ELR (cell line): ENCODE data around the gene PHLDA2.

ENCODE experiments used
- DNase-seq: peaks from one replicate; pipeline ENCODE4 v3.0.0-alpha.2; 2015; ENCODE audit warnings: low read depth

PHLDA2 gene, protein sequence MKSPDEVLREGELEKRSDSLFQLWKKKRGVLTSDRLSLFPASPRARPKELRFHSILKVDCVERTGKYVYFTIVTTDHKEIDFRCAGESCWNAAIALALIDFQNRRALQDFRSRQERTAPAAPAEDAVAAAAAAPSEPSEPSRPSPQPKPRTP

DNA sequence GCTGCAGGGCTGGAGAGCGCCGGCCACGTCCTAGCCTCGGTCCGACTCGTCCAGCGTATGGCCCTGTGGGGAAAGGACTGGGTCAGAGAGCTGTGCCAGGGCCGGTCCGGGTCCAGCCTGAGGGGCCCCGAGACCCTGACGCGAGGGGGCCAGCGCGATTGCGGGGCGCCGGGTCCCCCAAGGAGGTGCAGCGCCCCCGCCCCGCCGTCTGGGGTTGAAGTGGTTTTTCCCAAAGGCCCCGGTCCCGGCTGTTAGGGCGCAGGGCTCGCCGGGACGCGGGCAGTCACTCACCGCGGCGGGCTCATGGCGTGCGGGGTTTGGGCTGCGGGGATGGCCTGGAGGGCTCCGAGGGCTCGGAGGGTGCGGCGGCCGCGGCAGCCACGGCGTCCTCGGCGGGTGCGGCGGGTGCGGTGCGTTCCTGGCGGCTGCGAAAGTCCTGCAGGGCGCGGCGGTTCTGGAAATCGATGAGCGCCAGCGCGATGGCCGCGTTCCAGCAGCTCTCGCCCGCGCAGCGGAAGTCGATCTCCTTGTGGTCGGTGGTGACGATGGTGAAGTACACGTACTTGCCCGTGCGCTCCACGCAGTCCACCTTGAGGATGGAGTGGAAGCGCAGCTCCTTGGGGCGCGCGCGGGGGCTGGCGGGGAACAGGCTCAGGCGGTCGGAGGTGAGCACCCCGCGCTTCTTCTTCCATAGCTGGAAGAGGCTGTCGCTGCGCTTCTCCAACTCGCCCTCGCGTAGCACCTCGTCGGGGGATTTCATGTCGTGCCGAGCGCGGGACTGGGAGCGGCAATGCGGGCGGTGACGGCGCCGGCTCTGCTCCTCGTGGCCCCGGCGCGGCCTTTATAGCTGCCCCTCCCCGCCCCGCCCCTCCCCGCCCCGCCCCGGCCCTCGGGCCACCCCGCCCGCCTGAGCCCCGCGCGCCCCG, at the start of gene PHLDA2:
PHLDA2 (minus strand) TSS at position 816 of the 926 bp plus-strand sequence; CDS start at position 760, 56 bp downstream.
- DNase-seq = peak; percentile 87

DNA sequence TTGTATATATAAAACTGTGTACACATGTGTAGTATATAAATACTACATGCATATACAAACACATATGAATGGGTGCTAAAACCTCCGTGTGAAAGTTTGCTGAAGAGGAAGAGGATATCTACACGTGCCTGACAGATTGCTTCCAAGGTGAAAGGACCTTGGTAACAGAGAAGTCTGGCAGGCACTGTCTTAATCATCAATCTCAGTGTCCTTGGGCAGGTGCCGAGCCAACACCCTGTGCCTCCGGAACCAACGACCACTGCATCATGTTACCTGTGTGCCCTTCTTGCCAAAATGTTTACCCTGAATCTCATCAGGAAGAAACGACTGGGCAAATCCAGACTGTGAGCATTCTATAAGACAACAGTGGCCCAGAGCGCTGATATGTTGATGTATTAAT, 47.9 kb upstream of the PHLDA2 start:
- DNase-seq = no peak

DNA sequence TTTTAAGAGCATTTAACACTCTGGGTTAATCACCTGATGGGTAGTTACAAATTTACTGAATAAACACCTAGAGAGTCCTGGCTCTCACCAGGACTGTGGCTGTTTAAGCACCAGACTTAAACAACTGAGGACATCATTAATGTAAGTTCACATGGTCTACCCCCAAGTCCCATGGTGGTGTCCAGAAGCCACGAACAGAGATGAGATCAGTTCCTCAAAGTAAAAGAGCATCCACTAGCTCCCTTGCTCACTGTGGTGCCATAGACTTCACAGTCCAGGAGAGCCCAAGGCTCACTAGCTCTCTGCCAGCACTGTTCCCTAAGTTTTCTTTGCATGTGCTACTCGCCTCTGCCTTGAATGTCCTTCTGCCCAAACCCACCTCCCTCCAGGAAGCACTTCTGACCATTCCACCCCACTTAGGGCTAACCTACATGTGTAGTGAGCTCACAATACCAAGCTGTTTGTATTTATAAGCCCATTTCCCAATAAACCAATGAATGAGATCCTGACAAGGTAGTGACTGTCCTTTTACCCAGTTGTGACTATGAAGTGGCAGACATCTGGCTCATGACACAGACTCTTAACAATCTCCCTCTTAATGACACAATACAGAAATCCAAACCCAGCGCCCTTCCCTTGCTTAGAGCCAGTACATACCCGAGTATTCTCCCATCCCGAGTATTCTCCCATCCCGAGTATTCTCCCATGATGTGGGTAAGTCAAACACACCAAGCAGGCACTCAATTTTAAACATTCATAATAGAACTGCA, 47.3 kb upstream of the PHLDA2 start:
- no peak for DNase-seq

DNA sequence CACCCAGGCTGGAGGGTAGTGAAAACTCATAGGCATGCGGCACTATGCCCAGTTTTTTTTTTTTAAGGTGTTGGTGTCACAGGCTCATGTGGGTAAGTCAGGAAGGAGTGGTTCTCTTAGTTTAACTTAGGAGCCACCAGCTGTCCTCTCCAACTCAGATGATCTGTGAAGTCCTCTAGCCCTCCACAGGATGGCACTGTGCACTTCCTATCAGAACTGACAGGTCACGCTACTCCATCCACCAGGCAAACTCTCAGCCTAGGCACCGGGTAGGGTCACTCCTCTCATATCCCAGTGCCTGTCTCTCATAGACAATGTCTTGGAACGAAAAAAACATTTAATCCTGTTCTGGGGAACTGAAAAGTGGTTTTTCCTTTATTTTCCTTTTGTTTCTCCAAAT, 46.4 kb upstream of the PHLDA2 start:
- DNase-seq = peak; percentile 52

DNA sequence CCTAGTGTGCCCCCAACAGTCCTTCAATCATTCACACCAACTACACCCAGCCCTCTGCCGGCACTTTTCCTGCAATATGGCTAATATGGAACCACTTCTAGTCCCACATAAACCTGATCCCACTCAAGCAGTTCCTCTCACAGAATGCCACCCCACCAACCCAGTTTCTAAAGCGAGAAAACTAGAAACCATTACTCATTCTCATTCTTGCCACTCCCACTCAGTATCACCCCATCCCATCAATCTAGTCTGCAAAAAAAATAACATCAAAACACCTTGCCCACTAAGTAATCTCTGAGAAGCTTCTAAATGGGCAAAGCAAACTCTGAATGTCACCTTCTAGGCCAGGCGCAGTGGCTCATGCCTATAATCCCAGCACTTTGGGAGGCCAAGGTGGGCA, 45.1 kb upstream of the PHLDA2 start:
- no peak for DNase-seq

DNA sequence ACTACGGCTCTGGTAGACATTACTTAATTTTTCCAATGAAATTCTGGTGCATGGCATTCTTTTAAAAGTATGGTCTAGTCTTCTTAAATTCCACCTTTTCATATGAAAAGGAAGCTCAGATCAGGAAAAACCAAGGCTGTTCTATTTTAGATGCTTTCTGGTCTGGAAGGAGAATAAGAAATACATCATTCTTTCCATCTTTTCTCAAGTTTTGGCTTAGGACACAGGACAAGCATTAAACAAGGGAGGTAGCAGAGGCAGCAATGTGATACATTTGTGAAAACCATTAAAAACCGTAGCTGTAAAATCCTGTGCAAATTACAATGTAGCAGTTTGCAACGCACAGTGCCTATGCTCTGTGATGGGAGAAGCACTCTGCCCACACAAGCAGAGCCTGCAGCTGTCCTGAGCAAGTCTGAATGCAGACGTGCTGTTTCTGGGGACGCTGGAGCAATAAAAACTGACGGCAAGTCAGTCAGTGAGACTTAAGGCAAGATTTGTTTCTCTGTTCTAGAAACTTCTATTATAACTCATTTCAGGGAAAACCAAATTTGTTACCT, 39.2 kb upstream of the PHLDA2 start:
- DNase-seq = no peak

DNA sequence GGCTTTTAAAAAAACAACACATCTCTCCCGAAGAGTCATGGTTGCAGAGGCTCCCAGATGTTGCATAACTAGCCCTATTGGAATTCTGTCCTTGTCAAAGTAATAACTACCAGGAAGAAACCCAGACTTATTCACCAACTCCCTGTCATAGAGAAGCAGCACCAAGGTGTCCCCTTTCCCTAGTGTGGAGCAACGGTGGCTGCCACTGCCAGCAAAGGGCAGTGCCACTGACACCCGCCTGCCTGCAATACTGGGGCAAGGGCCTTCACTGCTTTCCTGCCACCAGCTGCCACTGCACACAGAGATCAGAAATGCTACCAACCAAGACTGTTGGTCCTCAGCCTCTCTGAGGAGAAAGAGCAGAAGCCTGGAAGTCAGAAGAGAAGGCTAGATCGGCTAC, 35.6 kb upstream of the PHLDA2 start:
- DNase-seq = no peak

DNA sequence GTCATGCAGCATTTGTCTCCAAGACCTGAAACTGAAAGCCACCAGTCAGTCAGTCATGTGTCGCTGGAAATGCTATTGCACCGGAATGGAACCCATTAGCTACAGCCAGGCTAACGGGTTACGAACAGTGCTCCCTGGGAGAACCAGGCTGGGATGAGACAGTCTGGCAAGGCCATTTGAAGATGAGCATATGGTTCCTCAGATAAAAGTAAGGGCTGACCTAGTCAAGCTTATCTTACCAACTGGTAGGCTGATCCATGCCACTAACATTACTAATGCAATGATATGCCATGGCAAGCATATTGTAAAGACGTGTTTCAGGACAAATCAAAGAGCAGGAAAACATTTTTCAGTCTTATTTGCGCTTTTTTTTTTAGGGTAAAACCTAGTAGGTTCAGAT, 34.5 kb upstream of the PHLDA2 start:
- DNase-seq = no peak

DNA sequence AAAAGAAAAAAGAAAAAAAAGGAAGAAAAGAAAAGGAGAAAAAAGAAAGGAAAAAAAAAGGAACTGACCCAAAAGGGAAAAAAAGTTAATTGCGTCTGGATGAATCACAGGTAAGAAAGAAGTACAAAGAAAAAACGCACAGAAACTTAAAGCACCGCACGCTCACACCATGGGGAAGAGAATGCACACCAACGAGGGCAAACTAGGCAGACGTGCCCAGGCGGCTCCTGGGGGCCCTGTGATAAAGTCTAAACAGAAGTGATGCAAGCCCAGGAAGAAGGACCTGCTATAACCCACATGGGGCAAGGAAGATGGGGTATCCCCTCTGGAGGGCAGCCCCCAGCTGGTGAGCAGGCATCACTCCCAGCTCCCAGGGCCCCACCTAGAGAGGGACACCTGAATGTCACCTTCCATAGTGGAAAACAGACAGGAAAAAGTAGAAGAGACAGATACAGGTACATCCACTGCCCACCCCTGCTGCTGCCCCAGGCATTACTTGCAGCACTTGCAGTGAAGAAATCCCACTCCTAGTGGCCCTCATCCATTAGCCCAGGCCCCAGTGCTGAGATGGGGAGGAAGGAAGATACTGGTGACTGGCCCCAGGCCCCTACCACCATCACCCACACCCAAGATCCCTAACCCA, 34.0 kb upstream of the PHLDA2 start:
- no peak for DNase-seq

DNA sequence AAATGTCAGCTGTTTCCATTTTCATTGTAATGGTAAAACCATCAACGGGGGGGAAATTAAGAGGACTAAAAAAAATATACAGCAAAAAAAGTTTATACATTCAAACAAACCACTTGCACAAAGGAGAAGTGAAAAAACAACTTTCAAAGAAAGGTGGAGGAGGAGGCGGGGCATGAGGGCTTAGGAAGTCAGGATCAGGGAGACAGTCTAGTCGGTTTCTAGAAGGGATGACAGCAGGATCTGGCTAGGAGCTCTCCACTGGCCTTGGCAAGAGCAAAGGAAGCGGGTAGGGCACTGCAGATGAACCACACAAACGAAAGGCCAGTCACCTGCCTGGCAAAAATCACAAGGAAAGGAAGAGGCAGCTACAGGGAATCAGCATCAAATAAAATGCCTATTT, 31.9 kb upstream of the PHLDA2 start:
- DNase-seq = no peak

DNA sequence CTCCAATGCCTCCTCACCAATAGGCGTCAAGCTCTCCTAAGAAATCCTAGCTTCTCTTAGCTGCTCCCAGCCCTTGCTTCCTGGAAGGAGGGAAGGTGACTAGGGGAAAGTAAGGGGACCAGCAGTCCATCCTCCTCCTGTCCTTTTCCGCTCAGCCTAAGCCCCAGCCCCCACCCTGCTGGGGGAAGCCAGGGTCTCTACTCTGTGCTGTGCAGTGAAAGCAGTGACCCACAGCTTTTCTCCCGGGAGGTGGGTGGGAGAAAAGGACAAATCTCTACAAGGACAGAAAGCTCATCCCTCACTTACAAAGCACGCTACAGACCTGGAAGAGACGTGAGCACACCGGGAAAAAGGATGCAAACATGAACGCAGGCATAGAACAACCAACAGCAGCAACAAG, 30.9 kb upstream of the PHLDA2 start:
- DNase-seq = no peak

DNA sequence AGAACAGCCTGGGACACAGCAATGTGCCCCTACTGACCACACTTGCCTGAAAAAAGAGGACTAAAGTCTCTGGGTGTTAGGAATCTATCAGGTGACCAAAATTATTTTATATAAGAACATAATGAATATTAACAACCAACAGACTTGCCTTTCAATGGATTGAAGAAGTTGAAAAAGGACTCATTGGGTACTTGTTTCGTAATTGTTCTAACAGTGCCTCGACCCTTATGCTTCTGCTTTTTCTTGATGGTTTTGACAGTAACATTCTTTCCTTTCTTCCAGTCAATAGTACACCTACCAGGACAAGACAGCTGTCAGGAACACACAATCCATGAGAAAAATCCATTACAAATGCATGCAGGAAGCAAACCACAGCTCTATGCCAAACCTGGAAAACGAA, 29.0 kb upstream of the PHLDA2 start:
- no peak for DNase-seq

DNA sequence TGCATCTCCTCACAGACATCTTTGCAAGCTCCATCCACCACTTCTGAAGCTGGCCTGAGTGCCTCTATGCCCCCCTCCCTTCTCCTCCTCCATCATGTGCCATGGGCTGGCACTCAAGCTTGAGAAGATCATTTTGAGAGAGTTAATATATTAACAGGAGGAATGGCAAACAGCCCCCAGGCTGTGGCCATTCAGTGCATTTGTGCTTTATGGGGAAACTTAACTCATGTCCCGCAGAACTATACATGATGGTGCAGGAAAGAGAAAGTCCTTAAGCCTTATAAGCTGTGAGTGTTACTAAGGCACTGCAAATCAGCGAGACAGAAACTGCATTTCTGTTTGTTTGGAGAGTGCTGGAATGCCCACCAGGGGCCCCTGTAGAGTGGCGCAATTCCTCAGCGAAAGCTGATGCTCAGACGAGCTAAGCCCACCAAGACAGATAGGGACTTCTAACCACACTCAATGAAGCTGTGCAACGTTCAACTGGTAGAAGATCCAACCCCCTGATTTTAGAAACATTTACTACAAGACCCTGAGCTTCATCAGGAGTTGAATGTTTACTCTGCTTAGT, 26.8 kb upstream of the PHLDA2 start:
- DNase-seq = no peak

DNA sequence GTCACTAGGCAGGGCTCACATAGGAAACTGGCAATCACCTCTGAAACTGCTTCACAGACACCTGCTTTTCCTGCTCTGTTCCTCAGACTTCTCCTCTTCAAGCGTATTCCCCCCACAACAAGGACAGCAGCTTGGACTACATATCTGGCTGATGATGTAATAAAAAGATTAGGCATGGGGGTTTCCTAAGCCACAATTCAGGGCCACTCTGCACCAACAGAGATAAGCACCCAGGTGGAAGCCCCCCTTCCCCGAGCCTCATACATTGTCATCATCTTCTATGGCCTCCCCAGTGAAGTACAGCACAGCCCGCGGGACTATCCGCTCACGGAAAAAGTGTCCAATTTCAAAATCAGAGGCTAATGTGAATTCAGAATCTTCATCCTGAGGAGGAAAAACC, 25.0 kb upstream of the PHLDA2 start:
- no peak for DNase-seq

DNA sequence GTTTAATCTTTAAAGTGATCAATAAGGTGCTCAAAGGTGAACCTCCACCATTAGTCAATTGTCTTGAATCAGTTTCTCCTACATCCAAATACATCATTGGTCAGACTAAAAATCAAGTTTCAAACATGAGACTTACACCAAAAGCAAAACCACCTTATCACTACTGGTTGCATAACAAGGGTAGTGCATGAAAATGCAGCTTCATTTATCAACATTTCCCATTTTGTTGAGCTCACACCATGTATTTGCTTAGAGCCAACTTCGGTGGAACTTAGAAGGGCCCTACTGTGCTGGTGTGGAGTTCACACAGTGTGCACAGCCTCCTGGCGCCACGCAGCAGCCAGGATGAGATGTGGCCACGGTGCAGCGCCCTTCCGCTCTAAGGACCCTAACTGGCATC, 23.1 kb upstream of the PHLDA2 start:
- no peak for DNase-seq

DNA sequence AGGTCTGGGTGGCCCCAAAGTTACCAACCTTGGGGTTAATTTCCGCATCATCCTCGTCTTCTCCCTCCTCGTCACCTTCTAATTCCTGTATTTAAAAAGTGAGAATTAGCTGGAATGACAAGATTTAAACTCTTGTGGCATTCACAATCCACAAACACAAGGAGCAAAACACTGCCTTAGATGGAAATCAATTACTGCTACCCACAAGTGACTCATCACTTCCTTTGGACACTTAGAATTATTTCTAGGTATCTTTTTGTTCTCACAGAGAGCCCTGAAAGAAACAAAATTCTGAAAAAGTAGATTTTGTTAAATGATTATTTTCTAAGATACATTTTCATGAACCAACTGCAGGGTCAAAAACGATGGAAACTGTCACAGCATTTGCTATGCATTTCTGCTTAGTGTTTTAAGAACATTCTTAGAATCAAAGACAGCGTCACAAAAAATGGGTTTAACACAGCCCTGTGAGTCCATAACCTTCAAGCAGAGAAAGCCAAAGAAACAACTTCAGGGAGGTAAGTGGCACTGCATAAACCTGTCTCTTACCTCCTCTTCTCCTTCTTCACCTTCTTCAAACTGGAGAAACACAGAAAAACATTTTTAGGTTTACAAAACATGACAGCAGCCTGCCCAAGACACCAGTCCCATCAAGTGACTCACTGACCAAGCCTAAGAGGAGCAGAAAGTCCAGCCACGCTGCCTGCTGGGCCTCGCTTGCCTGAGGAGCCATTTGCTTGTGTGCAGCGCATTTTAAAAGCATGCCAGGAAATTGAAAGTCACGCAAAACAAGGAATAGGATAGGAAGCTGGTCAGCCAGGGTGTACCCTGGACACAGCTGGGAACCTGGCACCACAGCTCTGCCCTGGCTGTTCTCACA, 22.3 kb upstream of the PHLDA2 start:
- DNase-seq = peak; percentile 89

DNA sequence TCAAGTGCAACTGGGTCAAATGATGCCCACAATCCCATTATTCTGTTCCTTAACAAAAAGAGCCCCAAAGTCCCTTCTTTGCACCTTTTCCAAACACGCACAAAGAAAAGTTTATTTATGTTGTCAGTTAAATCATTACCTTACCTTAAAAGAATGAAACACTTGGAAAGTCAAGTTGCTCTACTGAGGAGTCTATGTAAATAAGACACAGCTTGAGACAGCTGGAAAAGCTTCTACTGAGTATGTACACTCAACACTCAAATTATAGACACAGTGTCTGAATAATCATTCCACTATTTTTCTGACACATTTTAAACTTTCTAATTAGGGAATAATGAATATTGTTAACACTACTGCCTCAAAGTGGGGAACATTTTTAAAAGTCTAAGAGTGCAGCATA, 21.6 kb upstream of the PHLDA2 start:
- DNase-seq = no peak

DNA sequence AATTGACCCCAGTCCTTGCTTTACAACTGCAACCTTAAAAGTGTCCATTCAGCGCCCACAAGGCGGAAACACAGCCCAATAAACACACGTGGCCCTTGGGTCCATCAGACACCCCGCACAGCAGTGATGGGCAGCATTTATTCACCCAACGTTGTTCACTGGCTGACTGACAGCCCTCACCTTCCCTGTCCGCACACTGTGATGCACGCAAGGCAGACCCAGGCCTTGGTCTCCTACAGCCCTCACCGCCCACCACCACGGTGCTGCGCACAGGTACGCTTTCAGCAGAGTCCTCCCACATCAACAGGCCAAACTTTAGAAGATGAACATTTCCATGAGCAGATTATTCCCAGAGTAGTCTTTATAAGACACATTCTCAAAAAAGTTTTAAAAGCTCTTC, 20.7 kb upstream of the PHLDA2 start:
- no peak for DNase-seq

DNA sequence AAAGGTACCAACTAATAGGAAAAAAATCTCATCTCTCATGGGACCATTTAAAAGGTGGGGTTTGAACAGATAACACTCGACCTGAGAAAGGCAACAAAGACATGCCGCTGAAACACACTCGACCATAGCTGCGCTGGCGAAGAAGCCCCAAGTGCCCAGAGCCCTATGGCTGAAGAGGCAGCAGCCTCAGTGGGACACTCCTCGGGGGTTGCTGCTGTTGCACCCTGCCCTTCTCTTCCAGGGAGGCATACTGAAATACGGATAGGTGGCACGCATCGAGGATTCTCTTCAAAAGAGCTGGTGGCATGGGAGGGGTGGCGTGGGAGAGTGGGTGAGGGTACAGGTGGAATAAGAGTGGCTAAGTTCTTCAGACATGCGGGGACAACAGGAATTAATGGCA, 18.5 kb upstream of the PHLDA2 start:
- no peak for DNase-seq

DNA sequence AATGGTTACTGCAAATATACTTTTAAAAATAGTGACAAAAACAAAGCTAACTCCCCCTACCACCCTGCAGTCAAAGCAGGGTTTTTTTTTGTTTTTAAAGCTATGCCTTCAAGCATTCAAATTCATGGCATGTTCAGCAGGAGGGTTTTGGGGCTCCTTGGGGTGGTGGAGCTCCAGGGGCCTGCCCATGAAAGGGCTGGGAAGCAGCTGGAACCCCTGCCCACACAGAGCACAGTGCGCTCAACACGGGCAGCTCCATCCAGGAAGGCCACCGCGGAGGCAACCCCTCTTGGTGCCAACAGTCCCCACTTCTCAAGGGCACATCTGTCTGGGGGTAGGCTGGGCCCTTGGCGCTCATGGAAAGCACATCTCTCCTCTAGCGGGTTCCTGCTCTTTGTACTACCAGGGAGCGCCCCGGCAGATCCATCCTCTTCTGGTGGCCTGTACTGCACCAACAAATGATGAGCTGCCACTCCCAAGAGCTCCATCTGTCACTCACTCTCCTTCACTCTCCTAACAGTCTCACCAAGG, 16.6 kb upstream of the PHLDA2 start:
- DNase-seq = no peak
